Measurements from ENCODE around the gene SIRPA. TPM values are rescaled to one million over a fixed set of nuclear protein-coding genes. Genes with fewer than 3 reads are reported as not detected.

The SIRPA gene
- total and polyA plus RNA-seq, 2 of the 8 experiments (the other 6 are each of a cell fraction or from before 2014, with no cell fraction given), result 3.9 to 4.3 TPM

DNA sequence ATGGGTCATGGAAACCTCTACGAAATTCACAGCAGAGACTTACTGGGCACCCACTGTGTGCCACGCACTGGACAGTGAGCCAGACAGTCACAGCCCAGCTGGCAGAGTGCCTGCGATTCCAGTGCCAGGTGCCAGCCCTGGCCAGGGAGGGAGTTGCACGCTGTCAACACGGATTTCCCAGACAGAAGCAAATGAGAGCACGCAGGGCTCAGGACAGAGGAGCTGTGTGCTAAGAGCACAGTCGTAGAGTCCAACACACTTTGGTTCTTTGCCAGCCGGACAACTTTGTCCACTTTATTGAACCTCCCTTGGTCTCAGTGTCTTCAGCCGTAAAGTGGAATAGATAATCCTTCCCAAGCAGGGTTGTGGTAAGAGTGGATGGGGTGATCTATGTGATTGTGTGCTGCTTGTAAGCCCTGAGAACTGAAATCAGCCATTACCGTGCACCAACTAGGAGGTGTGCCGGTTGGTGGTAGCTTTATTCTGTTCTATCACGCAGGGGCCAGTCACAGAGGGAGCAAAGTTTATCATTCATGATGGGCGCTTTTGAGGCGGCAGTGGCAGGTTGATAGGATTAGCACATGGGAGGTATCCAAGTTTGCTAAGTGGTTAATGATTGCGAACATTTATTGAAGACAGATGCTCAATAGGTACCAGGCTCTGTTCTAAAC lies 40.6 kb downstream of the SIRPA start (continued):
- TF ChIP-seq, protein P1, sequence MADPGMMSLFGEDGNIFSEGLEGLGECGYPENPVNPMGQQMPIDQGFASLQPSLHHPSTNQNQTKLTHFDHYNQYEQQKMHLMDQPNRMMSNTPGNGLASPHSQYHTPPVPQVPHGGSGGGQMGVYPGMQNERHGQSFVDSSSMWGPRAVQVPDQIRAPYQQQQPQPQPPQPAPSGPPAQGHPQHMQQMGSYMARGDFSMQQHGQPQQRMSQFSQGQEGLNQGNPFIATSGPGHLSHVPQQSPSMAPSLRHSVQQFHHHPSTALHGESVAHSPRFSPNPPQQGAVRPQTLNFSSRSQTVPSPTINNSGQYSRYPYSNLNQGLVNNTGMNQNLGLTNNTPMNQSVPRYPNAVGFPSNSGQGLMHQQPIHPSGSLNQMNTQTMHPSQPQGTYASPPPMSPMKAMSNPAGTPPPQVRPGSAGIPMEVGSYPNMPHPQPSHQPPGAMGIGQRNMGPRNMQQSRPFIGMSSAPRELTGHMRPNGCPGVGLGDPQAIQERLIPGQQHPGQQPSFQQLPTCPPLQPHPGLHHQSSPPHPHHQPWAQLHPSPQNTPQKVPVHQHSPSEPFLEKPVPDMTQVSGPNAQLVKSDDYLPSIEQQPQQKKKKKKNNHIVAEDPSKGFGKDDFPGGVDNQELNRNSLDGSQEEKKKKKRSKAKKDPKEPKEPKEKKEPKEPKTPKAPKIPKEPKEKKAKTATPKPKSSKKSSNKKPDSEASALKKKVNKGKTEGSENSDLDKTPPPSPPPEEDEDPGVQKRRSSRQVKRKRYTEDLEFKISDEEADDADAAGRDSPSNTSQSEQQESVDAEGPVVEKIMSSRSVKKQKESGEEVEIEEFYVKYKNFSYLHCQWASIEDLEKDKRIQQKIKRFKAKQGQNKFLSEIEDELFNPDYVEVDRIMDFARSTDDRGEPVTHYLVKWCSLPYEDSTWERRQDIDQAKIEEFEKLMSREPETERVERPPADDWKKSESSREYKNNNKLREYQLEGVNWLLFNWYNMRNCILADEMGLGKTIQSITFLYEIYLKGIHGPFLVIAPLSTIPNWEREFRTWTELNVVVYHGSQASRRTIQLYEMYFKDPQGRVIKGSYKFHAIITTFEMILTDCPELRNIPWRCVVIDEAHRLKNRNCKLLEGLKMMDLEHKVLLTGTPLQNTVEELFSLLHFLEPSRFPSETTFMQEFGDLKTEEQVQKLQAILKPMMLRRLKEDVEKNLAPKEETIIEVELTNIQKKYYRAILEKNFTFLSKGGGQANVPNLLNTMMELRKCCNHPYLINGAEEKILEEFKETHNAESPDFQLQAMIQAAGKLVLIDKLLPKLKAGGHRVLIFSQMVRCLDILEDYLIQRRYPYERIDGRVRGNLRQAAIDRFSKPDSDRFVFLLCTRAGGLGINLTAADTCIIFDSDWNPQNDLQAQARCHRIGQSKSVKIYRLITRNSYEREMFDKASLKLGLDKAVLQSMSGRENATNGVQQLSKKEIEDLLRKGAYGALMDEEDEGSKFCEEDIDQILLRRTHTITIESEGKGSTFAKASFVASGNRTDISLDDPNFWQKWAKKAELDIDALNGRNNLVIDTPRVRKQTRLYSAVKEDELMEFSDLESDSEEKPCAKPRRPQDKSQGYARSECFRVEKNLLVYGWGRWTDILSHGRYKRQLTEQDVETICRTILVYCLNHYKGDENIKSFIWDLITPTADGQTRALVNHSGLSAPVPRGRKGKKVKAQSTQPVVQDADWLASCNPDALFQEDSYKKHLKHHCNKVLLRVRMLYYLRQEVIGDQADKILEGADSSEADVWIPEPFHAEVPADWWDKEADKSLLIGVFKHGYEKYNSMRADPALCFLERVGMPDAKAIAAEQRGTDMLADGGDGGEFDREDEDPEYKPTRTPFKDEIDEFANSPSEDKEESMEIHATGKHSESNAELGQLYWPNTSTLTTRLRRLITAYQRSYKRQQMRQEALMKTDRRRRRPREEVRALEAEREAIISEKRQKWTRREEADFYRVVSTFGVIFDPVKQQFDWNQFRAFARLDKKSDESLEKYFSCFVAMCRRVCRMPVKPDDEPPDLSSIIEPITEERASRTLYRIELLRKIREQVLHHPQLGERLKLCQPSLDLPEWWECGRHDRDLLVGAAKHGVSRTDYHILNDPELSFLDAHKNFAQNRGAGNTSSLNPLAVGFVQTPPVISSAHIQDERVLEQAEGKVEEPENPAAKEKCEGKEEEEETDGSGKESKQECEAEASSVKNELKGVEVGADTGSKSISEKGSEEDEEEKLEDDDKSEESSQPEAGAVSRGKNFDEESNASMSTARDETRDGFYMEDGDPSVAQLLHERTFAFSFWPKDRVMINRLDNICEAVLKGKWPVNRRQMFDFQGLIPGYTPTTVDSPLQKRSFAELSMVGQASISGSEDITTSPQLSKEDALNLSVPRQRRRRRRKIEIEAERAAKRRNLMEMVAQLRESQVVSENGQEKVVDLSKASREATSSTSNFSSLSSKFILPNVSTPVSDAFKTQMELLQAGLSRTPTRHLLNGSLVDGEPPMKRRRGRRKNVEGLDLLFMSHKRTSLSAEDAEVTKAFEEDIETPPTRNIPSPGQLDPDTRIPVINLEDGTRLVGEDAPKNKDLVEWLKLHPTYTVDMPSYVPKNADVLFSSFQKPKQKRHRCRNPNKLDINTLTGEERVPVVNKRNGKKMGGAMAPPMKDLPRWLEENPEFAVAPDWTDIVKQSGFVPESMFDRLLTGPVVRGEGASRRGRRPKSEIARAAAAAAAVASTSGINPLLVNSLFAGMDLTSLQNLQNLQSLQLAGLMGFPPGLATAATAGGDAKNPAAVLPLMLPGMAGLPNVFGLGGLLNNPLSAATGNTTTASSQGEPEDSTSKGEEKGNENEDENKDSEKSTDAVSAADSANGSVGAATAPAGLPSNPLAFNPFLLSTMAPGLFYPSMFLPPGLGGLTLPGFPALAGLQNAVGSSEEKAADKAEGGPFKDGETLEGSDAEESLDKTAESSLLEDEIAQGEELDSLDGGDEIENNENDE (IDR thresholded peaks at IDR 0.05; ENCODE audit: insufficient replicate concordance, low read length), result no peak
- no peak for TF ChIP-seq PHF8 (conservative IDR thresholded peaks at IDR 0.05; ENCODE audit: low read depth, low read length)
- TF ChIP-seq SIN3A (conservative IDR thresholded peaks at IDR 0.05 in 1 of 2, IDR thresholded peaks at IDR 0.05 in 1 of 2; ENCODE audit: low read depth in 1 of 2, low read length in 2 of 2), result no peak
- TF ChIP-seq TAF7 (optimal IDR thresholded peaks at IDR 0.05; ENCODE audit: borderline replicate concordance, low read depth, low read length), result no peak
